Measurements from ENCODE around the gene SCGB1D1. TPM values are rescaled to one million over a fixed set of nuclear protein-coding genes. Genes with fewer than 3 reads are reported as not detected.
"Not testable (repeated sequence)": the region's sequence is repeated elsewhere in the genome, so short reads cannot be mapped to it uniquely, and the experiment has no call there.

Gene SCGB1D1
- polyA plus RNA-seq, 1 of the 3 experiments (the other 2 are of a cell fraction): not detected

GRCh38 chr11:62206276-62207066, 16.5 kb downstream of the SCGB1D1 start:
- H3K4me1 ChIP-seq (ENCODE audit: control insufficient read depth in 1 of 2, insufficient read depth in 2 of 2, low read depth in 1 of 2, low read length in 1 of 2); H3K9me2 ChIP-seq; POLR2A ChIA-PET; DNase-seq; H3K9me3 ChIP-seq; H3K4me3 ChIP-seq (ENCODE audit: low read depth in 2 of 2, low read length in 1 of 2); H3K36me3 ChIP-seq (replicated peaks in 1 of 2; ENCODE audit: control insufficient read depth in 1 of 2, insufficient read depth in 2 of 2, low read length in 1 of 2); H2AFZ ChIP-seq (ENCODE audit: low read depth); H3F3A ChIP-seq (replicated peaks; ENCODE audit: insufficient read depth); H3K4me2 ChIP-seq; H3K9ac ChIP-seq; H4K20me1 ChIP-seq (ENCODE audit: insufficient read depth); H3K79me2 ChIP-seq (ENCODE audit: insufficient read depth); H3K27ac ChIP-seq (ENCODE audit: low read depth in 2 of 2, low read length in 1 of 2): not testable (repeated sequence)
- CTCF ChIA-PET: interaction anchor here (0.7 to 1.3 kb wide), 2 partner anchors 69 to 395 kb away, joined by 3 read pairs; partner anchors contain the start of gene MTA2
- H3K27me3 ChIP-seq (ENCODE audit: insufficient read depth): peaks cover 18% of the 10 kb centered on the region
- WGBS (ENCODE audit: low lambda C conversion rate): 71% methylated on average over 12 of the region's 12 CpGs

- Histone ChIP-seq H2AFZ (ENCODE audit: low read depth) (no peak overlapping the region), H3K27me3 (ENCODE audit: insufficient read depth) (peaks cover 18% of the 10 kb centered on the region), H4K20me1 (ENCODE audit: insufficient read depth) (no peaks in the 10 kb centered on the region), H3K36me3 (replicated peaks in 1 of 2; ENCODE audit: control insufficient read depth in 1 of 2, insufficient read depth in 2 of 2, low read length in 1 of 2) (no peaks in the 10 kb centered on the region), H3K9me3 (no peaks in the 10 kb centered on the region), H3F3A (replicated peaks; ENCODE audit: insufficient read depth) (no peaks in the 10 kb centered on the region), H3K4me2 (no peak overlapping the region), H3K9ac (no peak overlapping the region), H3K79me2 (ENCODE audit: insufficient read depth) (no peaks in the 10 kb centered on the region), H3K4me3 (ENCODE audit: low read depth in 2 of 2, low read length in 1 of 2) (no peak overlapping the region), H3K27ac (ENCODE audit: low read depth in 2 of 2, low read length in 1 of 2) (no peak overlapping the region), H3K4me1 (ENCODE audit: control insufficient read depth in 1 of 2, insufficient read depth in 2 of 2, low read depth in 1 of 2, low read length in 1 of 2) (no peaks in the 10 kb centered on the region), H3K9me2 (no peaks in the 10 kb centered on the region)
- DNase-seq: no peak
- TF ChIP-seq GABPA (IDR thresholded peaks at IDR 0.05; ENCODE audit: low read depth): no peak
- no peak for TF ChIP-seq USF2 (IDR thresholded peaks at IDR 0.05; ENCODE audit: borderline replicate concordance, low read depth, low read length)
- TF ChIP-seq EP300 (IDR thresholded peaks at IDR 0.05; ENCODE audit: borderline replicate concordance in 1 of 2, low read depth in 1 of 2, low read length in 1 of 2): no peak
- TF ChIP-seq FOSL2 (IDR thresholded peaks at IDR 0.05; ENCODE audit: borderline replicate concordance, low read depth): no peak
- no peak for TF ChIP-seq CTCF (IDR thresholded peaks at IDR 0.05)
- no peak for TF ChIP-seq SIN3A (IDR thresholded peaks at IDR 0.05; ENCODE audit: borderline replicate concordance, low read depth, low read length)
- no peak for TF ChIP-seq MEF2A (IDR thresholded peaks at IDR 0.05; ENCODE audit: borderline replicate concordance, low read depth)
- no peak for TF ChIP-seq NRF1 (IDR thresholded peaks at IDR 0.05; ENCODE audit: low read depth, low read length)
- no peak for TF ChIP-seq ZBTB33 (IDR thresholded peaks at IDR 0.05; ENCODE audit: borderline replicate concordance, low read depth)
- no peak for TF ChIP-seq NFIC (IDR thresholded peaks at IDR 0.05; ENCODE audit: borderline replicate concordance)
- TF ChIP-seq GATA2 (CRISPR knock-in tag; IDR thresholded peaks at IDR 0.05): no peak
- no peak for TF ChIP-seq MXI1 (IDR thresholded peaks at IDR 0.05; ENCODE audit: low read depth, low read length)
- TF ChIP-seq TAF1 (IDR thresholded peaks at IDR 0.05; ENCODE audit: borderline replicate concordance, low read depth, low read length): no peak
- TF ChIP-seq TEAD4 (IDR thresholded peaks at IDR 0.05; ENCODE audit: borderline replicate concordance, insufficient read depth): no peak
- CTCF ChIA-PET: interaction anchor here (0.7 to 1.8 kb wide), 3 partner anchors 8 to 37 kb away, joined by 3 to 10 read pairs (median 7); no protein-coding TSS in a partner anchor
- POLR2A ChIA-PET: no interaction called here
- 38% methylated on average over 4 of the region's 4 CpGs for WGBS (ENCODE audit: low lambda C conversion rate)
Measured at GRCh38 chr11:62208785-62209144, 18.7 kb downstream of the SCGB1D1 start.
